T-helper 2 cell (primary cell): ENCODE results near the gene SERF2.
A peak's percentile ranks its signal among the peaks of the same experiment; 100 is the strongest.

ENCODE experiments used
- DNase-seq, 5 experiments: peaks; one replicate each; pipeline versions ENCODE4 v3.0.0 to v3.0.0-alpha.2; 2012 to 2022
- total RNA-seq, 2 donors: gene quantifications; one replicate each; lab custom pipeline; 2026; lab: John Stamatoyannopoulos, UW

The SERF2 gene
- total RNA-seq, result 128 to 208 reads per million in 2 donors

GRCh38 chr15:43791993-43792760 is at the start of gene SERF2:
SERF2 (plus strand) TSS chr15:43792320; CDS start chr15:43792377, 57 bp downstream.
- peak; percentile 99 to 100 (median 100) for DNase-seq

GRCh38 chr15:43746245-43746902 is 45.7 kb upstream of the SERF2 start, which contains the start of gene PDIA3:
PDIA3 (plus strand) TSS chr15:43746438; CDS start chr15:43746540, 102 bp downstream.
- peak; percentile 73 to 88 (median 82) for DNase-seq

- DNase-seq, result peak in 1 of 5 experiments; percentile 41
These were observed 45.2 kb upstream of the SERF2 start for GRCh38 chr15:43746903-43747309.

GRCh38 chr15:43748376-43748775 is 43.7 kb upstream of the SERF2 start:
- peak in 2 of 5 experiments; percentile 33 to 71 for DNase-seq

- DNase-seq, result peak in 4 of 5 experiments; percentile 18 to 89 (median 53)
These were observed 42.3 kb upstream of the SERF2 start for GRCh38 chr15:43749690-43750345.

- no peak for DNase-seq
These were observed 40.2 kb upstream of the SERF2 start for GRCh38 chr15:43751885-43752284.

- no peak for DNase-seq
These were observed 29.3 kb upstream of the SERF2 start for GRCh38 chr15:43762824-43763223.

- DNase-seq, result no peak
These were observed 28.2 kb upstream of the SERF2 start for GRCh38 chr15:43763819-43764446.

- DNase-seq, result peak in 4 of 5 experiments; percentile 32 to 49 (median 48)
These were observed 22.4 kb upstream of the SERF2 start for GRCh38 chr15:43769584-43770228.

- no peak for DNase-seq
These were observed 20.3 kb upstream of the SERF2 start for GRCh38 chr15:43771816-43772215.

GRCh38 chr15:43772624-43773023 is 19.5 kb upstream of the SERF2 start:
- no peak for DNase-seq

GRCh38 chr15:43774062-43774461 is 18.1 kb upstream of the SERF2 start:
- DNase-seq, result no peak

- no peak for DNase-seq
These were observed 16.6 kb upstream of the SERF2 start for GRCh38 chr15:43775411-43775965.

GRCh38 chr15:43776101-43776717 is 15.9 kb upstream of the SERF2 start:
- no peak for DNase-seq

- peak; percentile 52 to 82 (median 68) for DNase-seq
These were observed 15.3 kb upstream of the SERF2 start, which contains the start of gene ELL3 for GRCh38 chr15:43776718-43777266. ELL3 (minus strand) TSS chr15:43776966; CDS start chr15:43776901, 65 bp downstream.

- DNase-seq, result peak; percentile 60 to 88 (median 80)
These were observed 14.7 kb upstream of the SERF2 start for GRCh38 chr15:43777267-43777914.

GRCh38 chr15:43779016-43779415 is 13.1 kb upstream of the SERF2 start:
- DNase-seq, result no peak

GRCh38 chr15:43789409-43789808 is 2.7 kb upstream of the SERF2 start:
- DNase-seq, result no peak

- peak in 2 of 5 experiments; percentile 6 to 58 for DNase-seq
These were observed 799 bp downstream of the SERF2 start for GRCh38 chr15:43792761-43793476.

- DNase-seq, result no peak
These were observed 1.5 kb downstream of the SERF2 start for GRCh38 chr15:43793647-43794046.
